ENCODE measurements around the gene DDAH2.

DDAH2 gene

DNA sequence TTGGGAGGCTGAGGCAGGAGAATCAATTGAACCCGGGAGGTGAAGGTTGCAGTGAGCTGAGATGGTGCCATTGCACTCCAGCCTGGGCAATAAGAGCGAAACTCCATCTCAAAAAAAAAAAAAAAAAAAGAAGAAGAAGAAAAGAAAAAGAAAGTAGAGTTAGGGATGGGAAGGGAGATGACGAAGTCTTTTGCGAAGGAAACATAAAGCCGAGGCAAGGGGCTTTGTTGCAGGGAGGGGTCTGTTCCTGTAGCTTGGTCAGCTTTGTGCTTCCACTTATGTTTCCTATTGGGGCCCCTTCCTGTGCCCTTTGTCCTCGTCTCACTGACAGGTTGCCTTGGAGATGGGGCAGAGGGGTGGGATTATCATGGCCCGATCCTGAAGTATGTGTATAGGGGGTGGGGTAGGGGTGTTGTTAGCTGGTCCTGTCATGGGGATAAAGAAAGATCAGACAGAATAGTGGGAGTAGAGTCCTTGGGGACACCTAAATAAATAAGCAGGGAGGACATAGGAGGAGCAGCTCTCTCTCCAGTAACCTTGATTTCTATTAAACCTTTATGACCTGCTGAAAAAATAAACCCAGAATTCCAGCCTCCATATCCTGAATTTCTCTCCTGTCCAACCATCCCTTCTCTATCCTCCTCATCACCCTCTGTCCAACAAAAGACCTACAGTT, 8.4 kb upstream of the DDAH2 start:
- no peak for DNase-seq (ENCODE audit: low read depth)
- H3K4me3 ChIP-seq (ENCODE audit: control insufficient read depth, low read depth, low read length): no peak overlapping the region
- TF ChIP-seq, protein P1, sequence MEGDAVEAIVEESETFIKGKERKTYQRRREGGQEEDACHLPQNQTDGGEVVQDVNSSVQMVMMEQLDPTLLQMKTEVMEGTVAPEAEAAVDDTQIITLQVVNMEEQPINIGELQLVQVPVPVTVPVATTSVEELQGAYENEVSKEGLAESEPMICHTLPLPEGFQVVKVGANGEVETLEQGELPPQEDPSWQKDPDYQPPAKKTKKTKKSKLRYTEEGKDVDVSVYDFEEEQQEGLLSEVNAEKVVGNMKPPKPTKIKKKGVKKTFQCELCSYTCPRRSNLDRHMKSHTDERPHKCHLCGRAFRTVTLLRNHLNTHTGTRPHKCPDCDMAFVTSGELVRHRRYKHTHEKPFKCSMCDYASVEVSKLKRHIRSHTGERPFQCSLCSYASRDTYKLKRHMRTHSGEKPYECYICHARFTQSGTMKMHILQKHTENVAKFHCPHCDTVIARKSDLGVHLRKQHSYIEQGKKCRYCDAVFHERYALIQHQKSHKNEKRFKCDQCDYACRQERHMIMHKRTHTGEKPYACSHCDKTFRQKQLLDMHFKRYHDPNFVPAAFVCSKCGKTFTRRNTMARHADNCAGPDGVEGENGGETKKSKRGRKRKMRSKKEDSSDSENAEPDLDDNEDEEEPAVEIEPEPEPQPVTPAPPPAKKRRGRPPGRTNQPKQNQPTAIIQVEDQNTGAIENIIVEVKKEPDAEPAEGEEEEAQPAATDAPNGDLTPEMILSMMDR (IDR thresholded peaks at IDR 0.05; ENCODE audit: control insufficient read depth, insufficient read depth, low read depth, low read length, missing control alignments): no peak

DNA sequence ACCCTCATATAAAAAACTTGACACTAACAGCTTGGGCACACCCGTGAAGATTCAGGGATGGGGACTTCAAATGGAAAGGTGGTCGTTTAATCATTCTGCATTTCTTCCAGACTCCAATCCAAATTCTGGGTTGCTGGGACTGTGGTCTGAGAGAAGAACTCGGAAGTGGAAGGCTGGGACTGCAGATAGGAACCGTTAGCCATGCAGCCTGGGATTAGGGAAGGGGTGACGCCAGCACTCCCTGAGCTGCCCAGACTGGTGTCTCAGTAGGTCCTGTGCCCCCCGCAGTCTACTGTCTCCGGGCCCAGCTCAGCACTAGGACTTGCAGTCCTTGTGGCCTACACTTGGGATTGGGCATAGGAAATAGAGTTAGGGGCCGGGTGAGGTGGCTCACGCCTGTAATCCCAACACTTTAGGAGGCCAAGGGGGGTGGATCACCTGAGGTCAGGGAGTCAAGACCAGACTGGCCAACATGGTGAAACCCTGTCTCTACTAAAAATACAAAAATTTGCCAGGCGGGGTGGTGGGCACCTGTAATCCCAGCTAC, 7.7 kb upstream of the DDAH2 start:
- TF ChIP-seq, protein P1 (IDR thresholded peaks at IDR 0.05; ENCODE audit: control insufficient read depth, insufficient read depth, low read depth, low read length, missing control alignments): no peak
- no peak for DNase-seq (ENCODE audit: low read depth)
- peak overlapping the region; percentile 85 for H3K4me3 ChIP-seq (ENCODE audit: control insufficient read depth, low read depth, low read length)

DNA sequence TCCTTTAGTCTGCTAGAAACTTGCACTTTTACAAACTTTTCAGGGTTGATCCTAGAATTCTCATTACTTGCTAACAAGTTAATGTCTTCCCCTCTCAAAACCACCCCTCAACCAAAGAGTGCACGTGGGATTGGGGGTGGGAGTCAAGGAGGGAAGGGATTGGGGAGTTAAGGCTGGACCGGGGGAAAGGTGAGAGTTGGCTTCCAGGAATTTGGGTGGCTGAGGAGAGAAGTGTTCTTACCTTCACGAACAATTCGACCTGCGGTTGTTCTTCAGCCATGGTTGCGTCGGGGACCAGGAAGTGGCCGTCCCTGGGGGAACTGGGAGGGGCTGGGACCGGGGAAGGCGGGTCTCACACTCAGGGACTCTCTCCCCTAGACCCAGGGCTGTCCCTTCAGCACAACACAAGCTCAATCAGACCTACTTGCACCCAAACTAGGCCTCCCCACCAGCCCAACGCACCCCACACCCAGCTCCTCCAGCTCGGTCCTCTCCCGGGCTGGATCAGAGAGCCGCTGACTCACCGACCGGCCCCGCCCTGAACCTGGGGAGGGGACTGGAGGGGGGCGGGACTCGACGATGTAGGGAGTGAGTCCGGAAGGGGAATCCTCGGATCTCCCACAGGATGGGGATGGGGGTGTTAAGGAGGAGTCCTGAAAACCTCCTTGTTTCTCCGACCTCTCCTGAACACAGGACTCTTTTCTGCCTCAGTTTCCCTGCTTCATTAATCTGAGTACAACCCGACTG, 7.1 kb upstream of the DDAH2 start, which contains the start of gene CLIC1:
TSS of gene CLIC1 (minus strand) at position 510 of the 747 bp plus-strand sequence. CDS start at position 280, 230 bp downstream.
- no peak for DNase-seq (ENCODE audit: low read depth)
- TF ChIP-seq, protein P1 (IDR thresholded peaks at IDR 0.05; ENCODE audit: control insufficient read depth, insufficient read depth, low read depth, low read length, missing control alignments): no peak
- H3K4me3 ChIP-seq (ENCODE audit: control insufficient read depth, low read depth, low read length): peak within 1 kb of the TSS; percentile 85

DNA sequence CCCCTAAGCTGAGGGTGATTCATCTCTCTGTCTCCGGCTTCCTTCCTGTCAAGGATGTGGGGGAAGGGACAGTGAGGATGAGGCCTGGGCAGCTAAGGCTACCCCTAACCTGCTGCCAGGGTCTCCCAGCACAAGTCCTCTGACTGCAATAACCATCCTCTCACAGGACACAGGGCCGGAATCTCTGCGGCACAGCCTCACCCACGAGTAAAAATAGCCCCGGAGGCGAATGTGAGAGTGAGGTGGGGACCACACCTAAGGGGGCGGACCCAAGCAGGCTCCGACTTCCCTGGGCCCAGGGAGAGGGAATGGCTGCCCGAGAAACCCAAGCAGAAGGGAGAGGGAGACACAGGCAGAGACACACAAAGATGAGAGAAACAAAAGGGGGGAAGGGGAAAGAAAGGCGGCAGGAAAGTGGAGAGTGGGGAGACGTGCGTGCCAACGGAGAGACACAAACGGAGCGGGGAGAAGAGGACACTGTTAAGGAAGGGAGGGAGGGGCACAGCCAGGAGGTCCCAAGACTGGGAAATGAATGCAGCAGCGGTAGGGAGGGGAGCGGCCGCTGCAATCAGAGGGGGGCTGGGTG, 5.8 kb upstream of the DDAH2 start:
- DNase-seq (ENCODE audit: low read depth): no peak
- H3K4me3 ChIP-seq (ENCODE audit: control insufficient read depth, low read depth, low read length): peak overlapping the region; percentile 85
- TF ChIP-seq, protein P1 (IDR thresholded peaks at IDR 0.05; ENCODE audit: control insufficient read depth, insufficient read depth, low read depth, low read length, missing control alignments): no peak

DNA sequence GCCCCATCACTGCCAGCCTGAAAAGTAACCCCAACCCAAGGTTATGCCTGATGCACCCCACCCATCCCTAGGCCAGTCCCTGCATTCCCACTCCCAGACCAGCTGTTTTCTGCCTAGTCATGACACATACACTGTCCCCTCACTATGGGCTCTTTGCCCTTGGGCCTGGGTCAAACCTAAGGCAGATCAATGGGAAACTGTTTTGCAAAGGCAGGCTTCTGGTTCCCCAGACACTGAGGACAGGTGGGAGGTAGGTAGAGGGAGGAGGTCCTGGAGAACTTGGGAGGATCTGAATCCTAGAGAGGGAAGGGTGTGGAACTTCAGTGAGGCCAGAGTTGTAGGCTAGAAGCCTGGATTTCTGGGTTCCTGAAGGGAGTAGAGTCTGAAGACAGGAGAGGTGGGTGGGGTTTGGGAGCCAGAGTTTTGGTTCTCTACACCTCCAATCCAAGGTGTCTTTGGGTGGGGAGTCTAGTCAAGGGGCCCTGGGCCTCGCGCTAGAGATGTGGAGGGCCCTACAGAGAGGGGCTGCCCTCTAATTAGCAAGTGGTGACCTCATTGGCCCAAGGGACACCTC, 5.2 kb upstream of the DDAH2 start:
- TF ChIP-seq, protein P1 (IDR thresholded peaks at IDR 0.05; ENCODE audit: control insufficient read depth, insufficient read depth, low read depth, low read length, missing control alignments): no peak
- peak overlapping the region; percentile 85 for H3K4me3 ChIP-seq (ENCODE audit: control insufficient read depth, low read depth, low read length)
- DNase-seq (ENCODE audit: low read depth): no peak

DNA sequence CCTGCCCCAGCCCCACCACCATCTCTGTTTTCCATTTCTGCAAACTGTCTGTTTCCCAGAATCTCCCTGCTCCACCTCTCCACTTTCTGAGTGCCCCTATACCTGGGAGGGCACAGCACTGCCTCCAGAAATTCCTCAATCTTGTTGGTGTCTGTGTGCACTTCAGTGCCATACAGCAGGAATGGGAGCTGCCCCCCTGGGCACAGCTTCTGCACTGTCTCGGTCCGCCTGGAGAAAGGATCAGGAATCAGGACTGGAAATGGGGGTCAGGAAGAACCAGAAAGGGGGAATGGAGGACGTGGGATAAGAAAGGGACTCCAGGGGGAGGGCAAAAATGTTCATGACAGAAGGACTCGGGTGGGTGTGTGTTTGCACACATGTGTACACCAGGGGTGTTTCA, 4.6 kb upstream of the DDAH2 start:
- TF ChIP-seq, protein P1 (IDR thresholded peaks at IDR 0.05; ENCODE audit: control insufficient read depth, insufficient read depth, low read depth, low read length, missing control alignments): no peak
- no peak for DNase-seq (ENCODE audit: low read depth)
- H3K4me3 ChIP-seq (ENCODE audit: control insufficient read depth, low read depth, low read length): no peak overlapping the region; the same call in 1 of the 2 replicates

All from AG09309 (cell line).